ENCODE measurements around the gene SLC22A31.

The SLC22A31 gene

DNA sequence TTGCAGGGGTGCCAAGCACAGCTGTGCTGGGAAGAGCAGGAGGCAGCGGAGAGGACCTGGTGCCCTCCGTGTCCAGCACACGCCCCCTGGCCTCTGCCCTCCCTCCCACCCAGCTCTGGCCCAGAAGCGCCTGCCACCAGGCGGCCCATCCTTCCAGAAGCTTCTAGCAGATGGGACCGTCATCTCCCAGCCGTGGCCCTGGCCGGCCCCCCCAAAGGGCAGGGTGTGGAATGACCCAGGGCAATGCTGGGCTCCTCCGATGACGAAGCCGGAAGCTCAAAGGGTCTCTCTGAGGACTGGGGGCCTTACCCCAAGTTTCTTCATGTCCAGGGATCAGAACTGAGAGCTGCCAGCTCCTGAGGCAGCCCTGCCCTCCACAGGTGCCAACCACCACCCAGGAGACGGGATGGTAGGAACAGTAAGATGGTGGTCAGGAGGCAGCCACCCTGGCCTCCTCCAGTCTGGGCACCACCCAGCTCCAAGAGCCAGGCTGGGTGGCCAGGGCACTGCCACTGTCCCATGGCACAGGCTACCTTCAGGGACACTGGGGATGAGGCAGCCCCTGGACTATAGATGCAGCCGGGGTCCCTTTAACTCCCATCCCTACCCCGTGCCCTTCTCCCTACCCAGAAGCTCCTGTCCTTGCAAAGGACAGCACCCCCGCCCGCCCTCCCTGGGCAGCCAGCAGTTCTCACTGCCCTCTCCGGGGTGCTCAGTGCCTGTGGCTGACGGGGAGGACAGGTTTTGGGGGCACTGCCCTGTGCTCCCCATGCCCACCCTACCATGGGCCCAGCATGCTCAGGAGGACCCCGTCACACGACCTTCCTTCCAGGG, 35.3 kb downstream of the SLC22A31 start:
- no peak for DNase-seq (ENCODE audit: low read depth)

GRCh38 chr16:89164436-89164835, 35.9 kb downstream of the SLC22A31 start:
- DNase-seq (ENCODE audit: low read depth) = no peak

DNA sequence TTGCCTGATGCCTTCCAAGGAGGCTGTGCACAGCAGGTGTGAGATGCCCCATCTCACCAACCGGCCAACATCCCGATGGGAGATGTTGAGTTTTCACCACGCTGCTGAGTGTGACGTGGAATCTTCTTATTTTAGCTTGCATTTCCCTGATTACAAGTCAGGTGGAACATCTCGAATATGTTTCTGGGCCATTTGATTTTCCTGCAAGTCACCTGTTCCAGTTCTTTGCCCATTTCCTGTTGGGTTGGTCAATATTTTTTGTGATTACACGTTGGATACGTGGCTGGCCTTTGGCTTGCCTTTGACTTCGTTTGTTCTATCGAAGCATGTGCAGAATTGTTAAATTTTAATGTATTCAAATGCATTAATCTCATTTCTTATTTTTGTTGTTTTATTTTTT, 37.0 kb downstream of the SLC22A31 start:
- no peak for DNase-seq (ENCODE audit: low read depth)

GRCh38 chr16:89161763-89162713, 38.3 kb downstream of the SLC22A31 start:
- no peak for DNase-seq (ENCODE audit: low read depth)

DNA sequence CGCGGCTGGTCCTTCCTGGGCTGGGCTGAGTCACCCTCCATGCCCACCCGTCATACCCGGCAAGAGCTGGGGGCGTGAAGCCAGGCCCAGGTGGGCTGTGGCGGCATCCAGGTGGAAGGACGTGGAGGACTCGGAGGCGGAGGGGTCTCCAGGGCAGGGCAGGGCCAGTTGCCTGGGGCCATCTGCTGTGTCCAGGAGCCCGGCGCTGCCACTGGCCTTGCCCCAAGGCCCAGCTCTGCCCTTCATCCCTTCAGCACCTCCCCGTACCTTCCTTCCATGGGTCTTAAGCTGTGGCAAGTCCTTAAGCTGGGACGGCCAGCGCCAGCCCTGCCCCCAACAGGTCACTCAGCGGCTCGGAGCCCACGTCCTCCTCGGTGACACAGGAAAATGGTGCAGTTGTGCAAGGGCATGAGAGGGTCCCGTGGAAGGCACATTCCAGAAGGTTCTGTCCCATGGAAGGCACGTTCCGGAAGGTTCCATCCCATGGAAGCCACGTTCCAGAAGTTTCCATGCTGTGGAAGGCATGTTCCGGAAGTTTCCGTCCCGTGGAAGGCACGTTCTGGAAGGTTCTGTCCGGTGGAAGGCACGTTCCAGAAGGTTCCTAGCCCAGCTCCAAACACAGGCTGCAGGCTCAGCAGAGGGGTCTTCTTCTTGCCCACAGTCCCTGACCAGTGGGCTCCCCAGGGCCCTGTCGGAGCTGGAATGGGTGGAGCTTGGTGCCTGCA, 39.2 kb downstream of the SLC22A31 start:
- DNase-seq (ENCODE audit: low read depth) = no peak

GRCh38 chr16:89159850-89160354, 40.4 kb downstream of the SLC22A31 start:
- DNase-seq (ENCODE audit: low read depth) = no peak

DNA sequence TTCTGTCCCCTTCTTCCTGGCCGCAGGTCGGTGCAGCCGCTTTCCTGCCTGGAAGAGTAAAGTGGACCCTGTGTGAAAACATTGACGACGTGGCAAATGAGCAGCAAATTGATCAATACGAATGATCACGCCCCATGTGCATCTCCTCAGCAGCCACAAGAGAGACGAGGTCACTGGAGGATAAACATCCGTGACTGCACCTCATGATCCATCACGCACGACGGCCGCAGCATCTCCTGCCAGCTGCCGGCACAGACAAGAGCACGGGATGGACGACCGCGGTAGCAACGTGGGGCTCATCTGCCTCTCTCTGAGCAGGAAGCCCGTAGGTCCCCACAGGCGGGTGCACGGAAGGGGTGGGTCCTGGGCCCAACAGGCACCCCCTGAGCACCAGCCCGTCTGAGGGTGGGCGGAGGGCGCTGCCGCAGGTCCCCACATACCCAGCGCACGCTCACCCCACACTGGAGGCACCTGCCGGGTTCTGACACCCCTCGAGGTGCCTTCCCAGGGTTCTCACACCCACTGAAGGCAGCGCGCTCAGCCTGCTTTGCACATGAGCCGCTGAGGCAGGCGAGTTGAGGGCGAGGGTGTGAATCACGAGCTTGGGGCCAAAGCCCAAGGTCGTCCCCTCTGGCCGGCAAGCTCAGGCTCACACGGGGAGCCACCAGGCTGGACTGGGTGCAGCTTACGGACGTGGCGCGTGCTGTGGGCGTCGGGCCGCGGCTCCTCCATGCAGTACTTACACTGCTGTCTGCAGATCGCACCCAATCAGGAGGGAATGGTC, 41.1 kb downstream of the SLC22A31 start:
- DNase-seq (ENCODE audit: low read depth) = no peak

DNA sequence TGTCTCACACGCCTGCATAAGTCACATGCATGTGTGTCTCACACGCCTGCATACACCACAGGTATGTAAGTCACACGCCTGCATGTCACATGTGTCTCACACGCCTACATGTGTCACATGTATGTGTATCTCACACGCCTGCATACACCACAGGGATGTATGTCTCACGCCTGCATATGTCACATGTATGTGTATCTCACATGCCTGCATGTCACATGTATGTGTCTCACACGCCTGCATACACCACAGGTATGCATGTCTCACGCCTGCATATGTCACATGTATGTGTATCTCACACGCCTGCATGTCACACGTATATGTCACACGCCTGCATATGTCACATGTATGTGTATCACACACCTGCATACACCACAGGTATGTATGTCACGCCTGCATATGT, 42.6 kb downstream of the SLC22A31 start:
- no peak for DNase-seq (ENCODE audit: low read depth)

- no peak for DNase-seq (ENCODE audit: low read depth)
Measured at GRCh38 chr16:89156740-89157645, 43.3 kb downstream of the SLC22A31 start.

GRCh38 chr16:89155851-89156739, 44.2 kb downstream of the SLC22A31 start:
- DNase-seq (ENCODE audit: low read depth) = peak; percentile 29

- peak; percentile 77 for DNase-seq (ENCODE audit: low read depth)
Measured at GRCh38 chr16:89155184-89155679, 45.1 kb downstream of the SLC22A31 start.

- DNase-seq (ENCODE audit: low read depth) = no peak
Measured at GRCh38 chr16:89154390-89155183, 45.8 kb downstream of the SLC22A31 start.

DNA sequence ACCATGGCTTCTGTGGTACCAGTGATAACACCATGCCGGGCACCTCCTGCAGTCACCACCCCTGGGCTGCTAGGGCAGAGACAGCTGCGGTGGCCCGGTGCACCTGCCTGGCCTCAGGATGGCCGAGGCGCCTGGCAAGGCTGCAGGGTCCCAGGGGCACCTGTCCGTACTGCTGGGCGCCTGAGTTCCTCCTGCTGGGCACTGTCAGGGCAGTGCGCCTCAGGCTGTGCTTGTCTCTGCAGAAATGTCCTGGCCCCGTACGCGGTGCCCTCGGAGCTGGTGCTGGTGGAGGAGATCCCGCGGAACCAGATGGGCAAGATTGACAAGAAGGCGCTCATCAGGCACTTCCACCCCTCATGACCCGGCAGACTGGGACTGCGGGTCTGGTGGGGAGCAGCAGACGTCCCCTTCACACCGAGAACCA, 46.5 kb downstream of the SLC22A31 start:
- DNase-seq (ENCODE audit: low read depth) = no peak

GRCh38 chr16:89152831-89153700, 47.3 kb downstream of the SLC22A31 start:
- no peak for DNase-seq (ENCODE audit: low read depth)

DNA sequence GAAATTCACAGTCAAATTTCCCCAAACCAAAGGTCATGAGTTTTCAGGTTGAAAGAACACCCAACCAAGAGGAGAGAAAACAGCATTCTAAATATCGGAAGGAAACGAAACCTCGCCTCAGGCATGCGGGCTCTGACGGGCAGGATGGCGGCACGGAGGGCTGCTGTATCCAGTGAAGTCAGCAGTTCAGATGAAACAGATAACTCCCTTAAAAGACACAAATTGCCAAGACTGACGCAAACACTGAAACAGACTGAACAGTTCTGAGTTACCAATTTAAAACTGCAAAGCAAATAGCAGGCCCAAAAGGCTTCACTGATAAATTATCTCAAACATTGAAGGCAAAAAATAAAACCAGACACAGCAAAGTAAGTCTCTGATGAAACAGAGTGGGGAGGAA, 49.4 kb downstream of the SLC22A31 start:
- DNase-seq (ENCODE audit: low read depth) = no peak

- no peak for DNase-seq (ENCODE audit: low read depth)
Measured at GRCh38 chr16:89150090-89150835, 50.1 kb downstream of the SLC22A31 start.
